ENCODE measurements around the gene RFC3.

DNA sequence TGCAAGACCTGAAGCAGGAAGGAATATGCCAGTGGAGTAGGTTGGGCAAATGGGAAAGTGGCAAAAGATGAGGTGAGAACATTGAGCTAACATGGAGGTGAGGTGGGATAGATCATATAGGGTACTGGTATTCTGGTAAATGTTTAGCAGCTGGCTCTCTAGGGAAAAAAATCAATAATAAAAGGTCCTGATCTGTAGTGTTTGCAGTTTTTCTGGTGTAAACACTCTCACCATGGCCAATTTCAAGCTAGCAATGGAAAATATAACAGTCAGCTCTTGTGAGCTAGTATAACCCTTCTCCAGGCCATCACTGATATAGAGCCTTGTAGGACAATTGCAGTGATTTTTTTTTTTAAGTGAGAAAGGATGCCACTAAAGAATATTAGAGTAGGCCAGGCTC lies 31.3 kb downstream of the RFC3 start:
- TF ChIP-seq EZH2 (IDR thresholded peaks at IDR 0.05; ENCODE audit: low read length, missing control alignments) = no peak
- TF ChIP-seq, protein P1, sequence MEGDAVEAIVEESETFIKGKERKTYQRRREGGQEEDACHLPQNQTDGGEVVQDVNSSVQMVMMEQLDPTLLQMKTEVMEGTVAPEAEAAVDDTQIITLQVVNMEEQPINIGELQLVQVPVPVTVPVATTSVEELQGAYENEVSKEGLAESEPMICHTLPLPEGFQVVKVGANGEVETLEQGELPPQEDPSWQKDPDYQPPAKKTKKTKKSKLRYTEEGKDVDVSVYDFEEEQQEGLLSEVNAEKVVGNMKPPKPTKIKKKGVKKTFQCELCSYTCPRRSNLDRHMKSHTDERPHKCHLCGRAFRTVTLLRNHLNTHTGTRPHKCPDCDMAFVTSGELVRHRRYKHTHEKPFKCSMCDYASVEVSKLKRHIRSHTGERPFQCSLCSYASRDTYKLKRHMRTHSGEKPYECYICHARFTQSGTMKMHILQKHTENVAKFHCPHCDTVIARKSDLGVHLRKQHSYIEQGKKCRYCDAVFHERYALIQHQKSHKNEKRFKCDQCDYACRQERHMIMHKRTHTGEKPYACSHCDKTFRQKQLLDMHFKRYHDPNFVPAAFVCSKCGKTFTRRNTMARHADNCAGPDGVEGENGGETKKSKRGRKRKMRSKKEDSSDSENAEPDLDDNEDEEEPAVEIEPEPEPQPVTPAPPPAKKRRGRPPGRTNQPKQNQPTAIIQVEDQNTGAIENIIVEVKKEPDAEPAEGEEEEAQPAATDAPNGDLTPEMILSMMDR (conservative IDR thresholded peaks at IDR 0.05 in 1 of 2, IDR thresholded peaks at IDR 0.05 in 1 of 2; ENCODE audit: low read depth in 1 of 2, low read length in 2 of 2) = no peak

Measured in fibroblast of lung (primary cell).